Measurements from ENCODE around the gene SETD7.

GRCh38 chr4:139535871-139536234, 20.2 kb downstream of the SETD7 start:
- TF ChIP-seq, protein P1, sequence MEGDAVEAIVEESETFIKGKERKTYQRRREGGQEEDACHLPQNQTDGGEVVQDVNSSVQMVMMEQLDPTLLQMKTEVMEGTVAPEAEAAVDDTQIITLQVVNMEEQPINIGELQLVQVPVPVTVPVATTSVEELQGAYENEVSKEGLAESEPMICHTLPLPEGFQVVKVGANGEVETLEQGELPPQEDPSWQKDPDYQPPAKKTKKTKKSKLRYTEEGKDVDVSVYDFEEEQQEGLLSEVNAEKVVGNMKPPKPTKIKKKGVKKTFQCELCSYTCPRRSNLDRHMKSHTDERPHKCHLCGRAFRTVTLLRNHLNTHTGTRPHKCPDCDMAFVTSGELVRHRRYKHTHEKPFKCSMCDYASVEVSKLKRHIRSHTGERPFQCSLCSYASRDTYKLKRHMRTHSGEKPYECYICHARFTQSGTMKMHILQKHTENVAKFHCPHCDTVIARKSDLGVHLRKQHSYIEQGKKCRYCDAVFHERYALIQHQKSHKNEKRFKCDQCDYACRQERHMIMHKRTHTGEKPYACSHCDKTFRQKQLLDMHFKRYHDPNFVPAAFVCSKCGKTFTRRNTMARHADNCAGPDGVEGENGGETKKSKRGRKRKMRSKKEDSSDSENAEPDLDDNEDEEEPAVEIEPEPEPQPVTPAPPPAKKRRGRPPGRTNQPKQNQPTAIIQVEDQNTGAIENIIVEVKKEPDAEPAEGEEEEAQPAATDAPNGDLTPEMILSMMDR (IDR thresholded peaks at IDR 0.05; ENCODE audit: borderline replicate concordance, extremely low read depth, low read length, poor library complexity, severe bottlenecking), result no peak
- no peak for TF ChIP-seq EZH2 (IDR thresholded peaks at IDR 0.05; ENCODE audit: borderline replicate concordance, low read depth, low read length, severe bottlenecking)
